Mesenchymal stem cell (in vitro differentiated cells and primary cell): ENCODE results near the gene IRS1.

ENCODE experiments used
- DNase-seq: peaks from one replicate; pipeline ENCODE4 v3.0.0-alpha.2; 2013
- H2AFZ ChIP-seq: one replicate; pipeline ENCODE4 v1.6.1; 2013; ENCODE audit warnings: low read depth, mild to moderate bottlenecking, control low read depth, inconsistent platforms, low read length, moderate library complexity
- H2AK5ac ChIP-seq: 2 replicates; pipeline ENCODE4 v1.6.1; 2013; ENCODE audit warnings: low read length, moderate library complexity, mild to moderate bottlenecking, inconsistent platforms; ENCODE audit not compliant: severe bottlenecking
- H2BK120ac ChIP-seq: one replicate; pipeline ENCODE4 v1.6.1; 2013; ENCODE audit warnings: low read depth, mild to moderate bottlenecking, inconsistent platforms, low read length, moderate library complexity
- H2BK12ac ChIP-seq, 2 experiments: one replicate each; pipeline ENCODE4 v1.6.1; 2013; ENCODE audit warnings: inconsistent platforms in 2 of 2, low read length in 2 of 2, mild to moderate bottlenecking in 2 of 2, moderate library complexity in 2 of 2, control low read depth in 1 of 2
- H2BK15ac ChIP-seq: one replicate; pipeline ENCODE4 v1.6.1; 2013; ENCODE audit warnings: mild to moderate bottlenecking, low read depth, inconsistent platforms; ENCODE audit not compliant: poor library complexity, severe bottlenecking
- H2BK5ac ChIP-seq: 2 replicates; pipeline ENCODE4 v1.6.1; 2013; ENCODE audit warnings: low read depth, mild to moderate bottlenecking, low read length, control low read depth, inconsistent platforms; ENCODE audit not compliant: poor library complexity, severe bottlenecking
- H3K14ac ChIP-seq, 2 experiments: one replicate each; pipeline ENCODE4 v1.6.1; 2013; ENCODE audit warnings: inconsistent platforms in 2 of 2, low read length in 2 of 2, control low read depth in 1 of 2, mild to moderate bottlenecking in 1 of 2, moderate library complexity in 1 of 2
- H3K18ac ChIP-seq, 2 experiments: one replicate each; pipeline ENCODE4 v1.6.1; 2013; ENCODE audit warnings: inconsistent platforms in 2 of 2, low read length in 2 of 2, control low read depth in 1 of 2, low read depth in 1 of 2, mild to moderate bottlenecking in 1 of 2
- H3K23ac ChIP-seq, 2 experiments: one replicate each; pipeline ENCODE4 v1.6.1; 2013; ENCODE audit warnings: inconsistent platforms in 2 of 2, low read length in 2 of 2, mild to moderate bottlenecking in 2 of 2, moderate library complexity in 2 of 2, control low read depth in 1 of 2
- H3K27ac ChIP-seq: 2 replicates; pipeline ENCODE4 v1.5.1; 2013; ENCODE audit warnings: mild to moderate bottlenecking, moderate library complexity, low read length, control low read depth, inconsistent platforms; ENCODE audit not compliant: poor library complexity, severe bottlenecking
- H3K27me3 ChIP-seq, 2 experiments: 2 replicates each; pipeline versions ENCODE4 v1.6.1 to v1.7.0; 2013; ENCODE audit warnings: low read length in 2 of 2, mild to moderate bottlenecking in 2 of 2, moderate library complexity in 2 of 2, control low read depth in 1 of 2, inconsistent platforms in 1 of 2; ENCODE audit not compliant: control insufficient read depth in 1 of 2, insufficient read depth in 1 of 2
- H3K36me3 ChIP-seq, 2 experiments: 2 replicates each; pipeline versions ENCODE4 v1.6.1 to v1.7.0; 2013; ENCODE audit warnings: low read length in 2 of 2, control low read depth in 1 of 2, inconsistent platforms in 1 of 2, low read depth in 1 of 2, mild to moderate bottlenecking in 1 of 2; ENCODE audit not compliant: insufficient read depth in 2 of 2, control insufficient read depth in 1 of 2
- H3K4ac ChIP-seq, 2 experiments: one replicate each; pipeline ENCODE4 v1.6.1; 2013; ENCODE audit warnings: inconsistent platforms in 2 of 2, low read length in 2 of 2, mild to moderate bottlenecking in 2 of 2, moderate library complexity in 2 of 2, control low read depth in 1 of 2, low read depth in 1 of 2
- H3K4me1 ChIP-seq: 2 replicates; pipeline ENCODE4 v1.6.1; 2013; ENCODE audit warnings: low read depth, low read length, control low read depth; ENCODE audit not compliant: control insufficient read depth, insufficient read depth
- H3K4me2 ChIP-seq: 2 replicates; pipeline ENCODE4 v1.6.1; 2013; ENCODE audit warnings: low read length, mild to moderate bottlenecking, inconsistent platforms; ENCODE audit not compliant: poor library complexity, severe bottlenecking
- H3K4me3 ChIP-seq, 2 experiments: 2 replicates each; pipeline versions ENCODE4 v1.5.1 to v1.7.0; 2013; ENCODE audit warnings: low read length in 2 of 2, mild to moderate bottlenecking in 2 of 2, control low read depth in 1 of 2, low read depth in 1 of 2; ENCODE audit not compliant: insufficient read depth in 1 of 2
- H3K79me1 ChIP-seq: replicated peaks from 2 replicates; pipeline ENCODE4 v1.6.1; 2013; ENCODE audit warnings: mild to moderate bottlenecking, control low read depth, low read length, inconsistent platforms; ENCODE audit not compliant: poor library complexity, severe bottlenecking
- H3K9ac ChIP-seq: 2 replicates; pipeline ENCODE4 v1.7.0; 2013; ENCODE audit warnings: mild to moderate bottlenecking, low read length, moderate library complexity
- H3K9me3 ChIP-seq: 2 replicates; pipeline ENCODE4 v1.7.0; 2013; ENCODE audit warnings: mild to moderate bottlenecking, low read length; ENCODE audit not compliant: control insufficient read depth
- H4K8ac ChIP-seq: one replicate; pipeline ENCODE4 v1.6.1; 2013; ENCODE audit warnings: inconsistent platforms, mild to moderate bottlenecking, low read length, moderate library complexity
- H4K91ac ChIP-seq: one replicate; pipeline ENCODE4 v1.6.1; 2013; ENCODE audit warnings: mild to moderate bottlenecking, low read length, inconsistent platforms
- WGBS: methylation state at CpG from one replicate; pipeline ENCODE4 v1.1.7; 2013; ENCODE audit warnings: mixed read lengths; 5-methylcytosine and 5-hydroxymethylcytosine counted together

The IRS1 gene

GRCh38 chr2:226777611-226778010, 22.0 kb downstream of the IRS1 start:
- H2BK12ac ChIP-seq, result no peak overlapping the region
- H3K9me3 ChIP-seq, result no peaks in the 10 kb centered on the region
- H3K23ac ChIP-seq, result no peak overlapping the region
- peaks cover 7% of the 10 kb centered on the region for H3K4me1 ChIP-seq
- no peaks in the 10 kb centered on the region for H3K27me3 ChIP-seq
- peaks cover 14% of the 10 kb centered on the region for H3K79me1 ChIP-seq
- no peak overlapping the region for H3K4me3 ChIP-seq
- H3K18ac ChIP-seq, result no peak overlapping the region
- no peak overlapping the region for H3K27ac ChIP-seq
- H4K91ac ChIP-seq, result no peak overlapping the region
- H2BK5ac ChIP-seq, result no peak overlapping the region
- no peak for DNase-seq
- no peak overlapping the region for H3K14ac ChIP-seq
- H2AFZ ChIP-seq, result no peak overlapping the region
- 93% methylated on average over 3 of the region's 4 CpGs for WGBS
- no peak overlapping the region for H3K4ac ChIP-seq
- no peak overlapping the region for H4K8ac ChIP-seq
- H2BK120ac ChIP-seq, result no peak overlapping the region
- H2BK15ac ChIP-seq, result no peak overlapping the region
- H2AK5ac ChIP-seq, result no peak overlapping the region
- no peak overlapping the region for H3K4me2 ChIP-seq
- no peak overlapping the region for H3K9ac ChIP-seq
- H3K36me3 ChIP-seq, result peaks cover 7 to 46% of the 10 kb centered on the region in 2 experiments

GRCh38 chr2:226776104-226776503, 23.5 kb downstream of the IRS1 start:
- no peak overlapping the region for H2AK5ac ChIP-seq
- H3K4me1 ChIP-seq, result peaks cover 5% of the 10 kb centered on the region
- no peak overlapping the region for H2BK12ac ChIP-seq
- H2BK120ac ChIP-seq, result no peak overlapping the region
- 100% methylated on average over 4 of the region's 4 CpGs for WGBS
- peaks cover 7 to 42% of the 10 kb centered on the region in 2 experiments for H3K36me3 ChIP-seq
- no peaks in the 10 kb centered on the region for H3K9me3 ChIP-seq
- no peak overlapping the region for H3K4ac ChIP-seq
- peaks cover 14% of the 10 kb centered on the region for H3K79me1 ChIP-seq
- no peak overlapping the region for H4K91ac ChIP-seq
- DNase-seq, result no peak
- no peak overlapping the region for H3K23ac ChIP-seq
- H3K27me3 ChIP-seq, result no peaks in the 10 kb centered on the region
- no peak overlapping the region for H2BK5ac ChIP-seq
- no peak overlapping the region for H3K9ac ChIP-seq
- no peak overlapping the region for H3K18ac ChIP-seq
- no peak overlapping the region for H3K27ac ChIP-seq
- no peak overlapping the region for H3K4me3 ChIP-seq
- no peak overlapping the region for H2AFZ ChIP-seq
- H3K4me2 ChIP-seq, result no peak overlapping the region
- no peak overlapping the region for H4K8ac ChIP-seq
- H2BK15ac ChIP-seq, result no peak overlapping the region
- no peak overlapping the region for H3K14ac ChIP-seq

GRCh38 chr2:226775032-226775509, 24.5 kb downstream of the IRS1 start:
- Histone ChIP-seq H2AK5ac (no peak overlapping the region), H3K18ac (no peak overlapping the region), H4K8ac (no peak overlapping the region), H3K36me3 (peaks cover 7 to 48% of the 10 kb centered on the region in 2 experiments), H3K4ac (no peak overlapping the region), H2BK15ac (no peak overlapping the region), H2BK120ac (no peak overlapping the region), H3K79me1 (peaks cover 12% of the 10 kb centered on the region), H3K27me3 (no peaks in the 10 kb centered on the region), H4K91ac (no peak overlapping the region), H2AFZ (no peak overlapping the region), H2BK12ac (no peak overlapping the region), H3K14ac (no peak overlapping the region), H3K27ac (no peak overlapping the region), H2BK5ac (no peak overlapping the region), H3K9me3 (no peaks in the 10 kb centered on the region), H3K4me3 (no peak overlapping the region), H3K23ac (no peak overlapping the region), H3K4me2 (no peak overlapping the region), H3K9ac (no peak overlapping the region), H3K4me1 (peaks cover 6% of the 10 kb centered on the region)
- WGBS, result 95% methylated on average over 3 of the region's 3 CpGs
- no peak for DNase-seq

GRCh38 chr2:226773291-226773690, 26.3 kb downstream of the IRS1 start:
- WGBS, result 58% methylated on average over 2 of the region's 2 CpGs
- no peaks in the 10 kb centered on the region for H3K27me3 ChIP-seq
- H3K18ac ChIP-seq, result peak overlapping the region in 1 of 2 experiments; percentile 99
- peaks cover 15% of the 10 kb centered on the region for H3K79me1 ChIP-seq
- H2BK5ac ChIP-seq, result no peak overlapping the region
- peaks cover 9 to 47% of the 10 kb centered on the region in 2 experiments for H3K36me3 ChIP-seq
- peak overlapping the region; percentile 64 for H3K27ac ChIP-seq
- no peak for DNase-seq
- H2BK15ac ChIP-seq, result no peak overlapping the region
- H3K23ac ChIP-seq, result no peak overlapping the region
- no peak overlapping the region for H2AK5ac ChIP-seq
- H3K4me1 ChIP-seq, result peaks cover 6% of the 10 kb centered on the region
- no peak overlapping the region for H4K8ac ChIP-seq
- no peaks in the 10 kb centered on the region for H3K9me3 ChIP-seq
- peak overlapping the region; percentile 57 for H3K9ac ChIP-seq
- peak overlapping the region; percentile 64 for H2BK120ac ChIP-seq
- H3K4ac ChIP-seq, result peak overlapping the region in 1 of 2 experiments; percentile 24
- H3K4me3 ChIP-seq, result peak overlapping the region in 1 of 2 experiments; percentile 19
- no peak overlapping the region for H2BK12ac ChIP-seq
- H3K4me2 ChIP-seq, result no peak overlapping the region
- H2AFZ ChIP-seq, result no peak overlapping the region
- H3K14ac ChIP-seq, result peak overlapping the region in 1 of 2 experiments; percentile 18
- no peak overlapping the region for H4K91ac ChIP-seq
